SK-N-SH (cell line): ENCODE measurements around the gene GRIN2A. TPM values are rescaled to one million over a fixed set of nuclear protein-coding genes. Genes with fewer than 3 reads are reported as not detected.

Experiments
- CTCF ChIA-PET: fragments of 300-600, 350-600 bp; formaldehyde crosslinking; extraction: SDS; loops from one replicate; lab custom pipeline; 2021; lab: Yijun Ruan, JAX
- POLR2A ChIA-PET: fragments of 350-600 bp; sonication (Branson Sonifier 250); formaldehyde crosslinking; extraction: SDS; loops from one replicate; lab custom pipeline; 2020; ENCODE audit warnings: antibody characterized with exemption, inconsistent platforms; lab: Yijun Ruan, JAX
- DNase-seq: peaks from one replicate; pipeline ENCODE4 v3.0.0; 2012
- H2AFZ ChIP-seq: fragments of 200-600 bp; sonication (generic); 2 replicates; pipeline ENCODE4 v1.8.1; 2016; ENCODE audit warnings: antibody characterized with exemption, mild to moderate bottlenecking, low read depth
- H3F3A ChIP-seq: fragments of 200-600 bp; sonication (generic); replicated peaks from 2 replicates; pipeline ENCODE3; 2016; ENCODE audit warnings: antibody characterized with exemption, mild to moderate bottlenecking; ENCODE audit not compliant: insufficient read depth
- H3K27ac ChIP-seq, 2 experiments: fragments of 200-500 bp in 1 of 2; fragments of 200-600 bp in 1 of 2; sonication (Bioruptor generic) in 1 of 2; sonication (generic), shearing (Covaris generic) in 1 of 2; 2 replicates each; pipeline versions ENCODE4 v1.5.1 to v1.6.1; 2014 to 2016; ENCODE audit warnings: low read depth in 2 of 2, inconsistent platforms in 1 of 2, low read length in 1 of 2, mild to moderate bottlenecking in 1 of 2, mixed read lengths in 1 of 2
- H3K27me3 ChIP-seq: fragments of 200-600 bp; sonication (generic), shearing (Covaris generic); 2 replicates; pipeline ENCODE4 v1.6.1; 2016; ENCODE audit warnings: mixed run types; ENCODE audit not compliant: insufficient read depth
- H3K36me3 ChIP-seq, 2 experiments: fragments of 200-500 bp in 1 of 2; fragments of 200-600 bp in 1 of 2; sonication (Bioruptor generic) in 1 of 2; sonication (generic) in 1 of 2; replicated peaks in 1 of 2; 2 replicates each; pipeline versions ENCODE3 to v1.5.1; 2014 to 2016; ENCODE audit warnings: low read length in 1 of 2, mild to moderate bottlenecking in 1 of 2; ENCODE audit not compliant: insufficient read depth in 2 of 2, control insufficient read depth in 1 of 2
- H3K4me1 ChIP-seq, 2 experiments: fragments of 200-500 bp in 1 of 2; fragments of 200-600 bp in 1 of 2; sonication (Bioruptor generic) in 1 of 2; sonication (generic), shearing (Covaris generic) in 1 of 2; 2 replicates each; pipeline versions ENCODE4 v1.5.1 to v1.6.1; 2014 to 2016; ENCODE audit warnings: low read depth in 1 of 2, low read length in 1 of 2, mixed run types in 1 of 2; ENCODE audit not compliant: insufficient read depth in 2 of 2, control insufficient read depth in 1 of 2
- H3K4me2 ChIP-seq: fragments of 200-600 bp; sonication (generic), shearing (Covaris generic); 2 replicates; pipeline ENCODE4 v1.6.1; 2017; ENCODE audit warnings: mixed run types
- H3K4me3 ChIP-seq, 2 experiments: fragments of 200-500 bp in 1 of 2; fragments of 200-600 bp in 1 of 2; sonication (Bioruptor generic) in 1 of 2; sonication (generic), shearing (Covaris generic) in 1 of 2; 2 replicates each; pipeline versions ENCODE4 v1.5.1 to v1.8.1; 2014 to 2016; ENCODE audit warnings: low read depth in 2 of 2, inconsistent platforms in 1 of 2, low read length in 1 of 2, mild to moderate bottlenecking in 1 of 2, mixed read lengths in 1 of 2, moderate library complexity in 1 of 2
- H3K79me2 ChIP-seq: fragments of 200-600 bp; sonication (generic); 2 replicates; pipeline ENCODE4 v1.8.1; 2017; ENCODE audit warnings: mild to moderate bottlenecking; ENCODE audit not compliant: insufficient read depth
- H3K9ac ChIP-seq: fragments of 200-600 bp; sonication (generic); 2 replicates; pipeline ENCODE4 v1.6.1; 2017; ENCODE audit warnings: mixed run types
- H3K9me2 ChIP-seq: fragments of 200-600 bp; sonication (generic); 2 replicates; pipeline ENCODE4 v1.6.1; 2017; ENCODE audit warnings: mixed run types
- H3K9me3 ChIP-seq: fragments of 200-600 bp; sonication (generic); 2 replicates; pipeline ENCODE4 v1.6.1; 2017; ENCODE audit warnings: mixed run types, mild to moderate bottlenecking, moderate library complexity
- H4K20me1 ChIP-seq: fragments of 200-600 bp; sonication (generic); 2 replicates; pipeline ENCODE4 v1.6.1; 2017; ENCODE audit warnings: mild to moderate bottlenecking, mixed run types; ENCODE audit not compliant: insufficient read depth
- CHD2 ChIP-seq: fragments of 150-350 bp; IDR thresholded peaks from 2 replicates; pipeline ENCODE4 v1.6.1; 2018; ENCODE audit warnings: low read length; ENCODE audit not compliant: partially characterized antibody
- ELF1 ChIP-seq: IDR thresholded peaks from 2 replicates; pipeline ENCODE4 v1.4.0; 2012
- FOXJ3 ChIP-seq: sonication (generic); formaldehyde crosslinking; IDR thresholded peaks from 2 replicates; pipeline ENCODE4 v1.5.1; 2020; ENCODE audit warnings: mild to moderate bottlenecking, missing genetic modification reagents
- FOXM1 ChIP-seq: IDR thresholded peaks from 2 replicates; pipeline ENCODE4 v1.4.0; 2012; ENCODE audit warnings: low read depth, mild to moderate bottlenecking
- GABPA ChIP-seq: IDR thresholded peaks from 2 replicates; pipeline ENCODE4 v1.4.0; 2012; ENCODE audit warnings: low read depth, mild to moderate bottlenecking
- GATA2 ChIP-seq: sonication (generic); formaldehyde crosslinking; IDR thresholded peaks from 2 replicates; pipeline ENCODE4 v1.5.0; 2020; ENCODE audit warnings: mild to moderate bottlenecking, missing genetic modification reagents
- NFIC ChIP-seq: IDR thresholded peaks from 2 replicates; pipeline ENCODE4 v1.4.0; 2012; ENCODE audit warnings: borderline replicate concordance
- NRF1 ChIP-seq: IDR thresholded peaks from 2 replicates; pipeline ENCODE4 v1.6.1; 2012; ENCODE audit warnings: low read depth, mild to moderate bottlenecking, low read length
- POLR2AphosphoS5 ChIP-seq: IDR thresholded peaks from 2 replicates; pipeline ENCODE4 v1.6.1; 2012; ENCODE audit warnings: low read depth, low read length
- RAD21 ChIP-seq: IDR thresholded peaks from 2 replicates; pipeline ENCODE4 v1.6.1; 2012; ENCODE audit warnings: mild to moderate bottlenecking, low read length
- SMC3 ChIP-seq: IDR thresholded peaks from 2 replicates; pipeline ENCODE4 v1.6.1; 2012; ENCODE audit warnings: low read depth, low read length, improper control_type of control experiment
- TEAD4 ChIP-seq: IDR thresholded peaks from 2 replicates; pipeline ENCODE4 v1.4.0; 2012; ENCODE audit warnings: mild to moderate bottlenecking, borderline replicate concordance; ENCODE audit not compliant: insufficient read depth
- YY1 ChIP-seq: IDR thresholded peaks from 2 replicates; pipeline ENCODE4 v1.4.0; 2012; ENCODE audit warnings: low read depth, mild to moderate bottlenecking
- WGBS: methylation state at CpG from one replicate; pipeline ENCODE4 v1.1.6; 2017; ENCODE audit warnings: low lambda C conversion rate; 5-methylcytosine and 5-hydroxymethylcytosine counted together
- polyA plus RNA-seq, 3 experiments: library from polyadenylated mRNA; depleted of rRNA; stranded (reverse); fragments of >200 nt; gene quantifications; 2 replicates each; pipeline ENCODE4 v1.2.3, GENCODE V29; 2012
- TF ChIP-seq, protein P1 (sequence below): fragments of 150-350 bp; IDR thresholded peaks from 2 replicates; pipeline ENCODE4 v1.6.1; 2017; ENCODE audit warnings: antibody characterized with exemption, low read length, low read depth, borderline replicate concordance
- TF ChIP-seq, protein P2 (sequence below): fragments of 200-600 bp; sonication (generic); IDR thresholded peaks from 2 replicates; pipeline ENCODE4 v1.6.1; 2017; ENCODE audit warnings: antibody characterized with exemption, mild to moderate bottlenecking, moderate library complexity
- TF ChIP-seq, protein P3 (sequence below): IDR thresholded peaks from 2 replicates; pipeline ENCODE4; 2012
- TF ChIP-seq, protein P4 (sequence below): IDR thresholded peaks from 2 replicates; pipeline ENCODE4 v1.4.0; 2012; ENCODE audit warnings: low read depth

GRIN2A gene
- polyA plus RNA-seq, 1 of the 3 experiments (the other 2 are of a cell fraction), result not detected

DNA sequence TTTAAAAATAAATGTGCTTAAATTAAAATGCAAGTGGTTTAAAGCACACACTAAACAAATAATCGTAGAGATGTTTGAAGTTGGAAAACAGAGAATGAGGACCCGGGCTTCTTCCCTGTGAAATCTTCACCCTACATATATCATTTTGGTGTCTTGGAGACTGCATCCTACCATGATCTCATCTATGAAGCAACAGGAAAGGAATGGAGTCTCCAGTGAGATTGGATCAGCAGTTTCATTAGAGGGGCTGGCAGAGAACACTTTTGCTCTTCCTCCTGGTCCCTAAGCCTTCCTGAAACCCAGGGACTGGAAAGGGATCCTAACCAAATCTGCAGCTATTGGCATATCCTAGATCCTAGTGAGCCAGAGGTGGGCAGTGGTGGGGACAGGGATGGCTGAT lies 85.0 kb downstream of the GRIN2A start:
- CTCF ChIA-PET, result no interaction called here
- H4K20me1 ChIP-seq, result no peaks in the 10 kb centered on the region
- no peaks in the 10 kb centered on the region for H3K36me3 ChIP-seq
- no peak for DNase-seq
- H3K9me2 ChIP-seq, result no peaks in the 10 kb centered on the region
- H3F3A ChIP-seq, result no peaks in the 10 kb centered on the region
- 23% methylated on average over 2 of the region's 2 CpGs for WGBS
- no peaks in the 10 kb centered on the region for H3K9me3 ChIP-seq
- no peaks in the 10 kb centered on the region for H3K4me1 ChIP-seq
- H3K4me3 ChIP-seq, result no peak overlapping the region
- H3K79me2 ChIP-seq, result no peaks in the 10 kb centered on the region
- no peak overlapping the region for H2AFZ ChIP-seq
- H3K4me2 ChIP-seq, result no peak overlapping the region
- no peak overlapping the region for H3K9ac ChIP-seq
- POLR2A ChIA-PET, result no interaction called here
- TF ChIP-seq, protein P1, sequence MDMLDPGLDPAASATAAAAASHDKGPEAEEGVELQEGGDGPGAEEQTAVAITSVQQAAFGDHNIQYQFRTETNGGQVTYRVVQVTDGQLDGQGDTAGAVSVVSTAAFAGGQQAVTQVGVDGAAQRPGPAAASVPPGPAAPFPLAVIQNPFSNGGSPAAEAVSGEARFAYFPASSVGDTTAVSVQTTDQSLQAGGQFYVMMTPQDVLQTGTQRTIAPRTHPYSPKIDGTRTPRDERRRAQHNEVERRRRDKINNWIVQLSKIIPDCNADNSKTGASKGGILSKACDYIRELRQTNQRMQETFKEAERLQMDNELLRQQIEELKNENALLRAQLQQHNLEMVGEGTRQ, result no peak
- TF ChIP-seq, protein P2, sequence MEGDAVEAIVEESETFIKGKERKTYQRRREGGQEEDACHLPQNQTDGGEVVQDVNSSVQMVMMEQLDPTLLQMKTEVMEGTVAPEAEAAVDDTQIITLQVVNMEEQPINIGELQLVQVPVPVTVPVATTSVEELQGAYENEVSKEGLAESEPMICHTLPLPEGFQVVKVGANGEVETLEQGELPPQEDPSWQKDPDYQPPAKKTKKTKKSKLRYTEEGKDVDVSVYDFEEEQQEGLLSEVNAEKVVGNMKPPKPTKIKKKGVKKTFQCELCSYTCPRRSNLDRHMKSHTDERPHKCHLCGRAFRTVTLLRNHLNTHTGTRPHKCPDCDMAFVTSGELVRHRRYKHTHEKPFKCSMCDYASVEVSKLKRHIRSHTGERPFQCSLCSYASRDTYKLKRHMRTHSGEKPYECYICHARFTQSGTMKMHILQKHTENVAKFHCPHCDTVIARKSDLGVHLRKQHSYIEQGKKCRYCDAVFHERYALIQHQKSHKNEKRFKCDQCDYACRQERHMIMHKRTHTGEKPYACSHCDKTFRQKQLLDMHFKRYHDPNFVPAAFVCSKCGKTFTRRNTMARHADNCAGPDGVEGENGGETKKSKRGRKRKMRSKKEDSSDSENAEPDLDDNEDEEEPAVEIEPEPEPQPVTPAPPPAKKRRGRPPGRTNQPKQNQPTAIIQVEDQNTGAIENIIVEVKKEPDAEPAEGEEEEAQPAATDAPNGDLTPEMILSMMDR, result no peak
- TF ChIP-seq, protein P3, sequence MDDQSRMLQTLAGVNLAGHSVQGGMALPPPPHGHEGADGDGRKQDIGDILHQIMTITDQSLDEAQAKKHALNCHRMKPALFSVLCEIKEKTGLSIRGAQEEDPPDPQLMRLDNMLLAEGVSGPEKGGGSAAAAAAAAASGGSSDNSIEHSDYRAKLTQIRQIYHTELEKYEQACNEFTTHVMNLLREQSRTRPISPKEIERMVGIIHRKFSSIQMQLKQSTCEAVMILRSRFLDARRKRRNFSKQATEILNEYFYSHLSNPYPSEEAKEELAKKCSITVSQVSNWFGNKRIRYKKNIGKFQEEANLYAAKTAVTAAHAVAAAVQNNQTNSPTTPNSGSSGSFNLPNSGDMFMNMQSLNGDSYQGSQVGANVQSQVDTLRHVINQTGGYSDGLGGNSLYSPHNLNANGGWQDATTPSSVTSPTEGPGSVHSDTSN, result no peak
- TF ChIP-seq CHD2 (no peak), FOXM1 (no peak), TEAD4 (no peak), GABPA (no peak), RAD21 (no peak), SMC3 (no peak), FOXJ3 (CRISPR knock-in tag) (no peak), YY1 (no peak), POLR2AphosphoS5 (no peak), GATA2 (CRISPR knock-in tag) (no peak), NFIC (no peak), NRF1 (no peak), ELF1 (no peak)
- TF ChIP-seq, protein P4, sequence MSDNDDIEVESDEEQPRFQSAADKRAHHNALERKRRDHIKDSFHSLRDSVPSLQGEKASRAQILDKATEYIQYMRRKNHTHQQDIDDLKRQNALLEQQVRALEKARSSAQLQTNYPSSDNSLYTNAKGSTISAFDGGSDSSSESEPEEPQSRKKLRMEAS, result no peak
- no peak overlapping the region for H3K27ac ChIP-seq
- H3K27me3 ChIP-seq, result no peaks in the 10 kb centered on the region
